ENCODE results near the gene MAB21L1.

DNA sequence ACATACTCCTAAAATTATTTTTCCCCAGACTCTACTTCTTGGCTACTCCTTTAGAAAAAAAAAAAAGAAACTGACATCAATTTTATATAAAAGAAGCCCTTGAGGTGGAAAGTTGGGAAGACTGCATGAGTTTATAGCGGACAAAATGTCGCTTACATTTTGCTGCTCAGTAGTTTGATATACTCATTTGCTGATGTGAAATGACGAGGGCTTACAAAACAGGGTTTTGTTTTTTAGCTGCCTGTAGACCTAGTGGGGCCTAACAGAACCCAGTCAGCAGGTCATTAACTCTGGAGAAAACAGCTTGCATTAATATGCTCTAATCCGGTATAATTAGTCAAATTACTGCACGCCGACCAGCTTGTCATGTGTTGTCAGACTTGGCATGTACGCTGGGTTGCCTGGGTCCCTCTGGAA lies 37.6 kb upstream of the MAB21L1 start:
- TF ChIP-seq CTCF (IDR thresholded peaks at IDR 0.05) (no peak), POLR2A (IDR thresholded peaks at IDR 0.05) (no peak)
